HG02571 (cell line): ENCODE data around the gene PANX2.
"Not testable (repeated sequence)": the region's sequence is repeated elsewhere in the genome, so short reads cannot be mapped to it uniquely, and the experiment has no call there.

Experiments used
- ATAC-seq: cut with Tn5 transposase; IDR thresholded peaks from one replicate; pipeline ENCODE4 v1.9.1; 2021; ENCODE audit warnings: mild to moderate bottlenecking, moderate library complexity; ENCODE audit not compliant: unreplicated experiment

The PANX2 gene

DNA sequence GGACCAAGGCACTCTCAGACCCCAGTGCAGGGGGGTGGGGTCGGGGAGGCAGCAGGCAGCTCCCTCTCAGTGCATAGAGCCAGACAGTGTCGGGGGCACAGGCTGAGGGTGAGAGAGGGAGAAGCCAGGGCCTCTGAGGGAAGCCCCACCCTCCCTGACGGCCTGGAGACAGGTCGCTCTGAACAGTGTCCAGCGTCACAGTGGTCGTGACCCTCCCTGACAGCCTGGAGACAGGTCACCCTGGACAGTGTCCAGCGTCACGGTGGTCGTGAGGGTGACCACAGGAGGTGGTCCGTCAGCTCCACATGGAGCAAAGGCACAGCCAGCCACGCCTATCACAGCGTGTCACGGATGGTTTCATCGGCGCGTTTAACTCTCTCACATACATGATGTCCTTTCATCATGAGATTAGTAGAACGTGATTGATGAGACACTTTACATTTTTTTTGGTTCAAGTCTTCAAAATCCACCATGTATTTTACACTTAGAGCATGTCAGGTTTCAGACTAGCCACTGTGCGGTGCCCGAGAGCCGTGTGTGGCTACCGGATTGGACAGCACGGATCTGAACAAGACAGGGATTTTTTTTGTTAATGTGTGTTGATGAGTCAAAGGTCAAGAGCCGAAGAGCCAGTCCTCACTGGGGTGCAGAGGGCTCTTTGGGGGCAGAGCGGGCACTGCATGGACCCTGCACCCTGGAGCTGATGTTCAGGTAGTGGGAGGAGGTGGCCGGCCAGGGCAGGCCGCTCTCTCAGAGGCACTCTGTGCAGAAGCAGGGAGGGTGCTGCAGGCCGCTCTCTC lies 23.9 kb upstream of the PANX2 start:
- ATAC-seq, result no peak

DNA sequence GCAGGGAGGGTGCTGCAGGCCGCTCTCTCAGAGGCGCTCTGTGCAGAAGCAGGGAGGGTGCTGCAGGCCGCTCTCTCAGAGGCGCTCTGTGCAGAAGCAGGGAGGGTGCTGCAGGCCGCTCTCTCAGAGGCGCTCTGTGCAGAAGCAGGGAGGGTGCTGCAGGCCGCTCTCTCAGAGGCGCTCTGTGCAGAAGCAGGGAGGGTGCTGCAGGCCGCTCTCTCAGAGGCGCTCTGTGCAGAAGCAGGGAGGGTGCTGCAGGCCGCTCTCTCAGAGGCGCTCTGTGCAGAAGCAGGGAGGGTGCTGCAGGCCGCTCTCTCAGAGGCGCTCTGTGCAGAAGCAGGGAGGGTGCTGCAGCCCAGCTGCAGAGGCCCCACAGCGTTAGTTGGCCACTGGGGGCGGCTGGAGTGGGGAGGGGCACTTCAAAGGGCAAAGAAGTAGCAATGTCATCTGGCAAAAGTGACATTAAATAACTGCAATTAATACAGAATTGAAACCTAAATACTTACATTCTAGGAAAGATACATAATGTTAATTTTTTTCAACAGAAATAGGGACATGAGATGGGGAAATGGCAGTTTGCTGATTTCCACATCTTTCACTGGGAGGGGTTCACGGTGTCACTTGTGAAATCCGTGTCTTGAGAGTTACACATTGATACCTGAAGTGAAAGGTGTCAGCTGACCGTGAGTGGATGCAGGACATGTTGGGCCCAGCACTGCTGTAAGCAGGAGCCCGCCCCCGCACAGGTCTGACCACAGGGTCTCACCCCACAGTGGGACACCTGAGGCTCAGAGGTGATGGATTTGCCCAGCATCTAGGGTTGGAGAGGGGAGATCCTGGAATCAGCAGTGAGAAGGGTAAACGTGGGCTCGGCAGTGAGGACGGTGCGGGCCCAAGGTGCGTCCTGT lies 23.0 kb upstream of the PANX2 start:
- not testable (repeated sequence) for ATAC-seq

DNA sequence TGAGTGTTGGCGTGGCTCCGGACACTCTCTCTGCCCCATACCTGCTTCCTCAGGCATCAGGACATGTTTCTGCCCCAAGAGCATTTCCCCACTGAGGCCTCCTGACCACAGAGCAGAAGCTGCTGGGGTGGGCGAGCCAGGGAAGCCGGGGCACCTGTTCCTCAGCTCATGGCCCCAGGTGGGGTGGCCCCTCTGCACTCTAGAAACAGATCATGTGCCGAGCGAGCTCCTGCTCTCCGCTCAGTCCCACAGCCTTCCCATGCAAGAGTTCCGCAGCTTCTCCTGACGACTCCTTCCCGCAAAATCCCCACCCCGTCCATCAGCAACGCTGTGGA lies 22.4 kb upstream of the PANX2 start:
- ATAC-seq, result no peak

DNA sequence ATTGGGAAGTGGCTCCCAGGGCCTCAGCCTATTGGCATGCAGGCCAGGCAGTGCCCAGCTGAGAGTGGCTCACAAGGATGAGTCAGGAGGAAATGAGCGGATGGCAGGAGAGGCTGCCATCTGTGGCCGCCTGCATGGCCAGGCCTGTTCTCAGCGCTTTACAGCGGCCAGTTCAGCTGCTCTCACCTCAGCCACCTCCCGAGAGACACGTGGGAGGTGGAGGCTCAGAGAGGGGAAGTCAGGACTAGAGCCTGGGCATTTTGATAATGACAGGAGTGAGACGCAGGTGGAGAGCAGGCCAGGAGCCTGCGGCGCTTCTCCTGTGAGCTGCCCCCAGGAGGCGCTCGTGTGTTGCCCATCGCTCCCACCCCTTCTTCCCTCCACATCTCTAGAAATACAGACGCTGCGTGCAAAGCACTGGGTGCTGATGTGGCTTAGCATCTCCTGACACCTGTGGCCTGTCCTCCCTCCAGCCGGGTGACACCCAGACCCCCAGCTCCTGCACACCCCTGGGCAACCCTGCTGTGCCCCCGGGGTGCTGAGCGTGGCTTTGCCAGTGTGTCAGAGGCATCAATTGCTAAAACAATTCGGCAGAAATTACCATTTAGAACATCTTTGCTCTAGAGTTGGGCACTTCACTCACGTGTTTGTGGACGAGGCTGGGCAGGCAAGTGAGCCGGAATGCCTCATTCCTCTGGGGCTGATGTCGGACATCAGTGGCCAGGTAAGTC lies 21.4 kb upstream of the PANX2 start:
- ATAC-seq, result no peak

DNA sequence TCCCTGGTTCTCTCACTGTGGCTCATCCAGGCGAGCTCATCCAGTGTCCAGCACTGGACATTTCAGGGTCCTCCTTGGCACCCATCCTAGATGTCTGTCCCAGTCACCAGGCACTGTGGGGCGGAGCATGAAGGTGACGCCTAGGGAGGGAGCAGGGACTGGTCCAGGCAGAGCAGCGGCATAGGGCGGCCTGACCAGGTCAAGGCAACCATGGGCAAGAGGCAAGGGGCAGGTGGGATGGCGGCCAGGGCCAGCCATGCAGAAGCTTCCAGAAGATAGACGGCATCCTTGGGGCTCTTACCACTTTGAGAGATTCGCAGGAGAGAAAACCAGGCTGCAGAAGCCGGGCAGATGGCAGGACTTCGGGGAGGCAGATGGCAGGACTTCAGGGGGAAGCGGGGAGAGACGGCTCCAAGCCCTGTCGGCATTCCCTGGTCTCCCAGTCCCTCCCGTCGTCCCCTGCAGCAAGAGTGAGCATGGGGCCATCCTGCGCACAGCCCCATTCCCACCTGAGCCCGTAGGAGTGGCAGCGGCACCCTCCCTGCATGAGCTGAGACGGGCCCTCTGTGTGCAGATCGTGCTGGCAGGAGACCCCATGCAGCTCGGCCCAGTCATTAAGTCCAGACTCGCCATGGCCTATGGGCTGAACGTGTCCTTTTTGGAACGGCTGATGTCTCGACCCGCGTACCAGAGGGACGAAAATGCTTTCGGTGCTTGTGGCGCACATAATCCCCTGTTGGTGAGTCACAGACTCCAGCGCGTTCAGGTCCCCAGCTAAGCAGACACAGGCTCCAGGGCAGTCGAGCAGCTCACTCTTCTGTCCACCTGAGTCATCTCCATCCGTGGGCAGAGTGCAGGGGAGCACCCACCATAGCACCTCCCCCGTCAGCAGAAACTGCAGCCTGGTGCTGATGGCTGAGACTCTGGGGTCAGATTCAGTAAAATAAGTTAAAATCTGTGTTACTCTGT lies 20.1 kb upstream of the PANX2 start:
- ATAC-seq, result no peak

DNA sequence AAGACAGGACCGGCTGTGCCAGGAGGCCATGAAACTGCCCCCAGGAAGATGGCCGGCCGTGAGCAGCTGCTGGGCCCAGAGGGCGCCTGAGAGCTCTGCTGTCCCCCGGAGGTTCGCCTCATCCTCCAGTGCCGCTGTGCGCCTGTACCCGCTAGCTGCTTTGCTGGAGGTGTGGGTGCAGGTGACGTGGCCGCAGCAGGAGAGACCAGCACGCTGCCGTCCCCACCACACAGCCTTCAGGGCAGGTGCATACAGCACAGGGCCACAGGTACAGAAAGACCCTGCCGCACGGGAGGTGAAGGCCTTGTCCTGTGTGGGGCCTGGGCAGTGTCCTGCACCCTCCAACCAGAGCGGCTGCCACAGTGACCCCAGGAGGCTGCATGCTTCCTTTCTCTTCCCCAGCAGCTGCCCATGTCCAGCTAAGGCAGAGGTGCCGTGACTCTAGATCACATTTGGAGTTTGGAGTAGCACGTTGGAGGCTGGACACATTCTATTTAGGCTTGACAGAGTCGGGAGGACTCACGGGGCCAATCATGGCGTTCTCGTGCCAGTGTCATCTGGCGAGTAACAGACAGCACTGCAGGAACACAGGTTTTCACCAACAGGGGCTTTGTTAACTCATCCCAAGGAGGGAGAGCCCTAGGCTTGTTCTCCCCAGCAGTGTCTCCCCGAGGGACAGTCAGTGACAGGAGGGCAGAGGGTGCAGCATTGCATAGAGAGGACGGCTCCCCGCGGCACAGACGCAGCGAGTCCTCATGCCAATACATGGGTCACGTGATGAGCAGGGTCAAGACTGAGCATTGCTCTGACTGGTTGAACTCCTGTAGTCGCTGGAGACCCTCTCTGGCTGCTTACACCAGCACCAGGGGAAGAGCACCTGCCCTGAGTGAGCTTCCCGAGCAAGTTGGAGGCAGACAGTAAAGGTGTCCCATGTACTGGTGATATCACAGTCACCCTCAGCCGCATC lies 18.7 kb upstream of the PANX2 start:
- ATAC-seq, result no peak

DNA sequence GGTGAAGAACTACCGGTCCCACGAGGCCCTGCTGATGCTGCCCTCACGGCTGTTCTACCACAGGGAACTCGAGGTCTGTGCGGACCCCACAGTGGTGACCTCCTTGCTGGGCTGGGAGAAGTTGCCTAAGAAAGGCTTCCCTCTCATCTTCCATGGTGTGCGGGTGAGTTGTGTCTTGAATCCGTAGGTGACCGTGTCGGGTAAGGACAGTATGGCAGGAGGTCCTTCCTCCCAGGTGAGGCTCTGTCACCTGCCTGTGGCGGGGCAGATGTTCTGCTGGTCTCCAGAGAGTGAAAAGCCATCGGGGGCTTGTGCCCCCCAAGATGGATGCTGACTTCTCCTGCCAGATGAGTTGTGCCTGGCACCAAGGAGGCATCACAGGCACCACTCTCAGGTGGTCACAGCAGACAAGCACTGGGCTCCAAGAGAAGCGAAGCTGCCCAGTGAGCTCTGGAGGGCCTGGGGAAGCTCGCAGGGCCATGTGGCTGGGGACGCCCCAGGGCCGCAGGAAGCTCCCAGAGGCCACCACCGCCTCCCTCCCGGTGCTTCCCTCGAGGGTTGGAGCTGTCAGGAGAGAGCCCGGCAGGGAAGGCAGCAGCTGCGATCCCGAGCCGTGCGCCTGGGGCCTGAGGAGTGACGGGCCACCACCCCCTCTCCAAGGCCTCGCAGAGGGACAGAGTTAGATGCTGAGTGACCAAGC lies 17.3 kb upstream of the PANX2 start:
- no peak for ATAC-seq

DNA sequence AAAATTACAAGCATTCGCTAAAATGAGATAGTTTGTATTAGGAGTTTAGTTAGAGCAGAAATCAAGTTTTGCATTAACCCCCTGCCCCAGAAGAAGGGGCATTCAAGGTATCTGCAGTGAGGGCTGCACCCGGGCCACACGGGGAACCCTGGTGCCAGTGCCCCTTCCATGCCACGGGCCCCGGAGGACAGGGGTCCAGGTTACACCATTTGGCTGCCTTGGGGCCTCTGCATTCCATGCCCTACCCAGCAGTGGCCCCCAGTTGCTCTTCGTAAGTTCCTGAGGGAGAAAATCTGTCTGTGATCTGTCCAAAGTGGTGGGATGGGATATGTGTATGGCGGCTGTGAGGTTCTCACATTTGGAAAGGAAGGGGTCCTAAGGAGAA lies 16.8 kb upstream of the PANX2 start:
- ATAC-seq, result no peak

DNA sequence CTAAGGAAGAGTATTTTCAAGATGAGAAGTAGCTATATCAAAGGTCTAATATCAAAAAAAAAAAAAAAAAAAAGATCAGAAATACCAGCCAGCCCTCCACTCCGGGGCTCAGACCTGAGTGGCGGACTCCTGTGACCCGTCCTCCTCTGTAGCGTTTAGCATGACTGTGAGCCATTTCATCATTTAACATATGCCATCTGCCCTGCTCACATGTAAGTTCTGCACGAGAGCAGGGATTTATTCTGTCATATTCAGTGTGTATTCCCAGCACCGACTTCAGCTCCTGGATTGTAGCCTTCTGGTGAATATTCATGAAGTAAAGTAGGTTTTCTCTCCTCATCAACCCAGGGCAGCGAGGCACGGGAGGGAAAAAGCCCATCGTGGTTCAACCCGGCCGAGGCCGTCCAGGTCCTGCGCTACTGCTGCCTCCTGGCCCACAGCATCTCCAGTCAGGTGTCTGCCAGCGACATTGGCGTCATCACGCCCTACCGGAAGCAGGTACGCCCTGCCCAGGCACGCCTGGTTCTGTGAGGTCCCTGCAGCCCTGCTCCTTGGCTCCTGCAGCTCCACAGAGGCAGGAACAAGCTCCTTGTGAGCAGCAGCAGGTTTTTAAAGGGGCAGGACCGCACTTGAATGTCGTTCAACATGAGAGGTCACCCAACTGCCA lies 12.7 kb upstream of the PANX2 start:
- ATAC-seq, result no peak

DNA sequence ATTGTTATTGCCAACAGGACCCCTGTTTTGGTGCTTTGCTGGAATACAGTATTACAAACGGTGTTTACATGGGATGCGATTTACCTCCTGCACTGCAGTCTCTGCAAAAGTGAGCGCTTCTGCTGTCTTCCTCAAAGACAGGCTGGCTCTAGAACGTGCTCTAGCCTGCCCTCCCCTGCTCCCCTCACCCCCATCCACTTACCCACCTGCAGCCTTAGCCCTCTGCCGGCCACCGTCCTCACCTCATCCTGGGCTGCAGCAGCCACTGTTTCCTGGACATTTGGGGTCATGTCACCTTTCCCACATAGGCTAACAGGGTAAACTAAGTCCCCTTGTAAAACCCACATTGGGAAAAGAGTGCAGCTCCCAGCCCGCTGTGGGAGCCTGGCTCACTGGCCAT lies 9.6 kb upstream of the PANX2 start:
- ATAC-seq, result no peak

DNA sequence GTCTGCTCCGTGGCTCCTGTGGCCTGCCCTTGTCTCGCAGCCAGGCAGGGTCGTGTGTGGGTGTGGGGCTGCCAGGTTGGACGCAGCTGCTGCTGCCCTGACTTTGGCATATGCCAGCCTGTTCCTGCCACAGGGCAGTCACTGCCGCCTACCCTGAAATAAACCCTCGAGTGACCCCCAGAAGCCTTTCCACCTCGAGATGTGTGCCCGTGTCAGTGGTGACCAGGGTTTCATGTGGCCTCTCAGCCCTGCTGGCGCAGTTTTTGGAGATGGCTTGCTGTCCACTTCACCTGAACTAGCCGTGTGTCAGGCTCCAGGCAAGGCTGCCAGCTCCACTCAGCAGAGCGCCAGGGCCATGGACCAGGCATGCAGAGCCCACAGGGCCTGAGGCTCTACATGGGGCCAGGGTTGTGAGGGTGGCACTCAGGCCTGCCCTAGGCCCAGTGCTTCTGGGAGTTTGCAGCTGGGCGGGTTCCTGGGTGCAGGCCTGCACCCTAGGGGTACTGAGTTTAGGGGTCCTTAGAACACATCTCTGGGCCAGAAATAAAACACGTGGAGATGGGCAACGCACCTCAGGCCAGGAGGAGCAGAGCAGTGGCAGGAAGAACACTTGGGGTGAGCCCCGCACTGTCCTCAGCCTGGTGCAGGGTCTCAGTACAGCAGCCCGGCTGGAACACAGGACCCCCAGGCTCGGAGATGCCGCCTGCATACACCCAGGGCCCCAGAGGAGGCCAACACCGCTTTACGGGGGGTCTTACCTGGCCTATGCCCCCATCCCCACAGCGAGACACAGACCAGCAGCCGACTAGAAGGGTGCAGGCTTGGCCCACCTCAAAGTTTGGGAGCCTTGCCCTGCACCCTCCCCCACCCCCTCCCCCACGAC lies 8.8 kb upstream of the PANX2 start:
- ATAC-seq, result no peak

DNA sequence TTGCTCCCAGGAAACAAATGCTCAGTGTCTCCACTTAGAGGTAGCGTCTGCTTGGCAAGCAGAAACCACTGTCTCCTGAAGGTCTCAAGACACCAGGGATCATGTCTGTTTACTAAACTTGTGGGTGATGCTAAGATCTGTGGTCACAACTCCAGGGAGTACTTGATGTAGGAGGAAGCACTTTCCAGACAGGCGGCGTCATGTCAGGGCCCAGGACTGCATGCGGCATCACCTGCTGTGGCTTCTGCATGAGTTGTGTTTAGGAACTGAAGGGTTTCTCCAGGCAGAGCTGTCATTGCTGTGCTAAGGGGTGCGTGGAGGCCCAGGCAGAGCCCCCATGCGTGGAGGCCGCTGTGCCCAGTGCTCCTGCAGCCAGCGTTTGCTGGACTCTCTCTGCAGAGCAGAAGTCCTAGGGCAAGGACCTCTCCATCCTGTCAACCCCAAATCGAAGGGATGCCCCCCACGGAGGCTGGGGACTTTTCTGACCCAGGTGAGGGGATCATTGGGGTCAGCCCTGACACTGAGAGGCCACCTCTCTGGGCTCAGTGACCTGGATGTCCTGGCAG lies 8.1 kb upstream of the PANX2 start:
- no peak for ATAC-seq

DNA sequence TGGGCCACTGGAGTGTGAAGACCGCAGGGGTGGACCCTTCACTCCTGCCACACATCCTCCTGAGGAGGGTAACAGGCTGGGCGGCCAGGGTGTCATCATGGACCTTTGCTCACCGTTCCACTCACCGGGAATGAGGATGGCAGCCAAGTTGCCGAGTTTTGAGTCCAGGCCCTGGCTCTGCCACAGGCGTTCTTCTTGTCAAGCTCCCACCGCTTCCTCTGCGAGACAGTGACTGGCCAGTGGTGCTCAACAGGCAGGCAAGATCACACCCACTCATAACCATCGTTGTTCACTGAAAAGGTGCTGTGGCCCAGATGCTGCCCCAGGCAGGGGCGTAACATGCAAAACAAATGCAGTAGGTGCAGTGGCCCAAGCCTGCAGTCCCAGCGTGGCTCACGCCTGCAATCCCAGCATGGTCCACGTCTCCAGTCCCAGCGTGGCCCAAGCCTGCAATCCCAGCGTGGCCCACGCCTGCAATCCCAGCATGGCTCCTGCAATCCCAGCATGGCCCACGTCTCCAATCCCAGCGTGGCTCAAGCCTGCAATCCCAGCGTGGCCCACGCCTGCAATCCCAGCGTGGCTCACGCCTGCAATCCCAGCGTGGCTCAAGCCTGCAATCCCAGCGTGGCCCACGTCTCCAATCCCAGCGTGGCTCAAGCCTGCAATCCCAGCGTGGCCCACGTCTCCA lies 5.0 kb upstream of the PANX2 start:
- ATAC-seq, result no peak

DNA sequence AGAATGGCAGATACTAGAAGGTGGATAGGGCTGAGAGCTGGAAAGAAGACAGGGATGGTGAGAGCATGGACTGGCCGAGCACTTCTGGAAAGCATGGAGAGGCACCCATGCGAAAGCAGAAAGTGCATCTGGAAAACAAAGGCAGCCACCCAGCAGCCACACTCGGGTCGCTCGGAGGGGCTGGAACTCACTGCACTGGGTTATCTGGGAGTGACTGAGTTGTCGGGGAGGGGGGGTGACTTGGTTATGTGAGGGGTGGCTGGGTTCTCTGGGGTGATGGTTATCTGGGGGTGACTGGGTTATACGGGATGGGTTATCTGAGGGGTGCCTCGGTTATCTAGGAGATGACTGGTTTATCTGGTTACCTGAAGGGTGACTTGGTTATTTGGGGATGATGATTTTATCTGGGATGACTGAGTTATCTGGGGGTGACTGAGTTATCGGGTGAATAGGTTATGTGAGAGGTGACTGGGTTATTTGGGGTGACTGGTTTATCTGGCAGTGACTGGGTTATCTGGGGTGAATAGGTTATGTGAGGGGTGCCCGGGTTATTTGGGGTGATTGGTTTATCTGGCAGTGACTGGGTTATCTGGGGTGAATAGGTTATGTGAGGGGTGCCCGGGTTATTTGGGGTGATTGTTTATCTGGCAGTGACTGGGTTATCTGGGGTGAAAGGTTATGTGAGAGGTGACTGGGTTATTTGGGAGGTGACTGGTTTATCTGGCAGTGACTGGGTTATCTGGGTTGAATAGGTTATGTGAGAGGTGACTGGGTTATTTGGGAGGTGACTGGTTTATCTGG lies 2.6 kb upstream of the PANX2 start:
- ATAC-seq, result no peak

DNA sequence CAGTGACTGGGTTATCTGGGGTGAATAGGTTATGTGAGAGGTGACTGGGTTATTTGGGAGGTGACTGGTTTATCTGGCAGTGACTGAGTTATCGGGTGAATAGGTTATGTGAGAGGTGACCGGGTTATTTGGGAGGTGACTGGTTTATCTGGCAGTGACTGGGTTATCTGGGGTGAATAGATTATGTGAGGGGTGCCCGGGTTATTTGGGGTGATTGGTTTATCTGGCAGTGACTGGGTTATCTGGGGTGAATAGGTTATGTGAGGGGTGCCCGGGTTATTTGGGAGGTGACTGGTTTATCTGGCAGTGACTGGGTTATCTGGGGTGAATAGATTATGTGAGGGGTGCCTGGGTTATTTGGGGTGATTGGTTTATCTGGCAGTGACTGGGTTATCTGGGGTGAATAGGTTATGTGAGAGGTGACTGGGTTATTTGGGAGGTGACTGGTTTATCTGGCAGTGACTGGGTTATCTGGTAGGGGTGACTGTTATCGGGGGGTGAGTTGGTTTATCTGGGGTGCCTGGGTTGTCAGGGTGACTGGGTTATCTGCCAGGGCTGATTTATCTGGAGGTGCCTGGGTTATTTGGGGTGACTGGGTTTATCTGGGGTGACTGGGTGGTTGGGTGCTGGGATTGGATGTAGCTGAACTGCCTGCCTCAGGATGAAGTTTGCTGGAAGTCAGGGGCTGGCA lies 1.9 kb upstream of the PANX2 start:
- not testable (repeated sequence) for ATAC-seq
